ENCODE measurements around the gene CYB561D1.
A peak's percentile ranks its signal among the peaks of the same experiment; 100 is the strongest.

CYB561D1 gene

GRCh38 chr1:109531826-109532364, 38.0 kb downstream of the CYB561D1 start:
- H3K9me3 ChIP-seq (ENCODE audit: low read length): no peaks in the 10 kb centered on the region
- H3K4me2 ChIP-seq (ENCODE audit: low read length): peak overlapping the region; percentile 62; the same call in 1 of the 2 replicates
- H3K27ac ChIP-seq (ENCODE audit: low read depth, low read length, poor library complexity, severe bottlenecking): no peak overlapping the region
- no peaks in the 10 kb centered on the region for H3F3A ChIP-seq (ENCODE audit: insufficient read depth, low read length)
- no peaks in the 10 kb centered on the region for H3K79me2 ChIP-seq (ENCODE audit: insufficient read depth, low read length)
- 0 out of 2 replicates have a peak, but pooled peaks cover 5% of the 10 kb centered on the region for H3K27me3 ChIP-seq (ENCODE audit: insufficient read depth, low read length)
- no peak overlapping the region for H2AFZ ChIP-seq (ENCODE audit: low read length)
- no peak overlapping the region for H3K4me3 ChIP-seq (ENCODE audit: low read depth, low read length, poor library complexity, severe bottlenecking)
- TF ChIP-seq EZH2 (IDR thresholded peaks at IDR 0.05; ENCODE audit: borderline replicate concordance, low read length): no peak
- no peak for TF ChIP-seq CTCF (IDR thresholded peaks at IDR 0.05; ENCODE audit: low read length)
- no peaks in the 10 kb centered on the region for H4K20me1 ChIP-seq (ENCODE audit: insufficient read depth, low read length)
- H3K9me2 ChIP-seq (ENCODE audit: low read depth, low read length): no peaks in the 10 kb centered on the region
- H3K36me3 ChIP-seq (ENCODE audit: insufficient read depth, low read length): no peaks in the 10 kb centered on the region
- H3K4me1 ChIP-seq (ENCODE audit: insufficient read depth, low read length, severe bottlenecking): peaks cover 9% of the 10 kb centered on the region
- H3K9ac ChIP-seq (ENCODE audit: low read length): no peak overlapping the region

- Histone ChIP-seq H3K27me3 (ENCODE audit: insufficient read depth, low read length) (0 out of 2 replicates have a peak, but pooled peaks cover 2% of the 10 kb centered on the region), H3K27ac (ENCODE audit: low read depth, low read length, poor library complexity, severe bottlenecking) (no peak overlapping the region), H3K9me3 (ENCODE audit: low read length) (no peaks in the 10 kb centered on the region), H4K20me1 (ENCODE audit: insufficient read depth, low read length) (no peaks in the 10 kb centered on the region), H3K4me2 (ENCODE audit: low read length) (peak overlapping the region; percentile 62), H3F3A (ENCODE audit: insufficient read depth, low read length) (no peaks in the 10 kb centered on the region), H3K9me2 (ENCODE audit: low read depth, low read length) (no peaks in the 10 kb centered on the region), H2AFZ (ENCODE audit: low read length) (peak overlapping the region; percentile 82), H3K9ac (ENCODE audit: low read length) (no peak overlapping the region; the same call in 1 of the 2 replicates), H3K4me3 (ENCODE audit: low read depth, low read length, poor library complexity, severe bottlenecking) (peak overlapping the region; percentile 37), H3K4me1 (ENCODE audit: insufficient read depth, low read length, severe bottlenecking) (peaks cover 9% of the 10 kb centered on the region), H3K79me2 (ENCODE audit: insufficient read depth, low read length) (no peaks in the 10 kb centered on the region), H3K36me3 (ENCODE audit: insufficient read depth, low read length) (no peaks in the 10 kb centered on the region)
- TF ChIP-seq CTCF (IDR thresholded peaks at IDR 0.05; ENCODE audit: low read length) (peak; percentile 77), EZH2 (IDR thresholded peaks at IDR 0.05; ENCODE audit: borderline replicate concordance, low read length) (no peak)
Observed at GRCh38 chr1:109532365-109533136, 38.7 kb downstream of the CYB561D1 start.

- H3K4me3 ChIP-seq (ENCODE audit: low read depth, low read length, poor library complexity, severe bottlenecking): no peak overlapping the region
- H2AFZ ChIP-seq (ENCODE audit: low read length): no peak overlapping the region
- H3K9me2 ChIP-seq (ENCODE audit: low read depth, low read length): no peaks in the 10 kb centered on the region
- H3K9me3 ChIP-seq (ENCODE audit: low read length): no peaks in the 10 kb centered on the region
- H3K4me1 ChIP-seq (ENCODE audit: insufficient read depth, low read length, severe bottlenecking): peaks cover 9% of the 10 kb centered on the region
- no peak overlapping the region for H3K9ac ChIP-seq (ENCODE audit: low read length)
- H3K27ac ChIP-seq (ENCODE audit: low read depth, low read length, poor library complexity, severe bottlenecking): no peak overlapping the region
- H3K27me3 ChIP-seq (ENCODE audit: insufficient read depth, low read length): no peaks in the 10 kb centered on the region; the same call in 1 of the 2 replicates
- no peak for TF ChIP-seq CTCF (IDR thresholded peaks at IDR 0.05; ENCODE audit: low read length)
- TF ChIP-seq EZH2 (IDR thresholded peaks at IDR 0.05; ENCODE audit: borderline replicate concordance, low read length): no peak
- no peaks in the 10 kb centered on the region for H3K79me2 ChIP-seq (ENCODE audit: insufficient read depth, low read length)
- no peak overlapping the region for H3K4me2 ChIP-seq (ENCODE audit: low read length)
- no peaks in the 10 kb centered on the region for H3F3A ChIP-seq (ENCODE audit: insufficient read depth, low read length)
- H3K36me3 ChIP-seq (ENCODE audit: insufficient read depth, low read length): no peaks in the 10 kb centered on the region
- H4K20me1 ChIP-seq (ENCODE audit: insufficient read depth, low read length): no peaks in the 10 kb centered on the region
Observed at GRCh38 chr1:109534307-109534858, 40.5 kb downstream of the CYB561D1 start.
